Fibroblast of lung (primary cell): Measurements from ENCODE around the gene WWOX. TPM values are rescaled to one million over a fixed set of nuclear protein-coding genes. Genes with fewer than 3 reads are reported as not detected.
A peak's percentile ranks its signal among the peaks of the same experiment; 100 is the strongest.

Experiments
- DNase-seq, 2 donors: peaks; one replicate each; pipeline versions ENCODE4 v3.0.0 to v3.0.0-alpha.2; 2010; ENCODE audit warnings: low read depth in 2 of 2
- H2AFZ ChIP-seq: 2 replicates; pipeline ENCODE4 v1.5.1; 2012; ENCODE audit warnings: low read length, control low read depth, inconsistent platforms
- H3K27ac ChIP-seq: 2 replicates; pipeline ENCODE4 v1.5.1; 2011; ENCODE audit warnings: low read length, control low read depth; ENCODE audit not compliant: insufficient read depth
- H3K27me3 ChIP-seq: 2 replicates; pipeline ENCODE4 v1.5.1; 2011; ENCODE audit warnings: mild to moderate bottlenecking, low read length; ENCODE audit not compliant: control insufficient read depth, insufficient read depth
- H3K36me3 ChIP-seq: 2 replicates; pipeline ENCODE4 v1.5.1; 2011; ENCODE audit warnings: low read length; ENCODE audit not compliant: control insufficient read depth, insufficient read depth
- H3K4me1 ChIP-seq: 2 replicates; pipeline ENCODE4 v1.5.1; 2011; ENCODE audit warnings: low read length; ENCODE audit not compliant: control insufficient read depth, insufficient read depth; ENCODE audit errors: extremely low read depth
- H3K4me2 ChIP-seq: 2 replicates; pipeline ENCODE4 v1.5.1; 2011; ENCODE audit warnings: low read length, control low read depth; ENCODE audit not compliant: insufficient read depth; ENCODE audit errors: extremely low read depth
- H3K4me3 ChIP-seq, 4 experiments: fragments of 200-600 bp in 1 of 4; sonication (generic) in 1 of 4; replicated peaks in 1 of 4; 2 replicates each; pipeline ENCODE4 v1.5.1; 2011 to 2016; ENCODE audit warnings: low read length in 4 of 4, low read depth in 3 of 4, mild to moderate bottlenecking in 3 of 4, control low read depth in 2 of 4, inconsistent platforms in 1 of 4, mixed read lengths in 1 of 4; ENCODE audit not compliant: insufficient read depth in 1 of 4; ENCODE audit errors: control extremely low read depth in 1 of 4
- H3K79me2 ChIP-seq: 2 replicates; pipeline ENCODE4 v1.5.1; 2012; ENCODE audit warnings: mild to moderate bottlenecking, low read length, inconsistent platforms; ENCODE audit not compliant: control insufficient read depth, insufficient read depth
- H3K9ac ChIP-seq: 2 replicates; pipeline ENCODE4 v1.5.1; 2011; ENCODE audit warnings: mild to moderate bottlenecking, low read length, control low read depth; ENCODE audit not compliant: insufficient read depth
- H3K9me3 ChIP-seq: 2 replicates; pipeline ENCODE4 v1.5.1; 2012; ENCODE audit warnings: low read depth, low read length; ENCODE audit not compliant: control insufficient read depth, insufficient read depth
- H4K20me1 ChIP-seq: 2 replicates; pipeline ENCODE4 v1.5.1; 2011; ENCODE audit warnings: low read length; ENCODE audit not compliant: control insufficient read depth, insufficient read depth; ENCODE audit errors: extremely low read depth
- CTCF ChIP-seq, 2 donors: IDR thresholded peaks in 1 of 2; conservative IDR thresholded peaks in 1 of 2; 1 replicate in 1 of 2; 2 replicates in 1 of 2; pipeline ENCODE4 v1.5.1; 2011 to 2012; ENCODE audit warnings: low read length in 2 of 2, control low read depth in 1 of 2, inconsistent platforms in 1 of 2, low read depth in 1 of 2, mild to moderate bottlenecking in 1 of 2
- EZH2 ChIP-seq: IDR thresholded peaks from 2 replicates; pipeline ENCODE4 v1.5.1; 2012; ENCODE audit warnings: low read length, control low read depth, mild to moderate bottlenecking; ENCODE audit errors: missing control alignments
- polyA plus RNA-seq, 2 donors: library from polyadenylated mRNA; depleted of rRNA in 1 of 2; stranded (reverse) in 1 of 2; unstranded in 1 of 2; fragments of >200 nt; gene quantifications; 2 replicates each; pipeline ENCODE4 v1.2.1, GENCODE V29; 2011 to 2012; ENCODE audit warnings: missing spikeins in 1 of 2
- total RNA-seq: library from RNA; depleted of rRNA; stranded (reverse); fragments of >200 nt; gene quantifications from 2 replicates; pipeline ENCODE4 v1.2.1, GENCODE V29; 2014

WWOX gene
- total and polyA plus RNA-seq, 2 donors (not counting 1 experiment from before 2014, with no cell fraction given), result 5.6 to 16.3 TPM

GRCh38 chr16:78770353-78771091 is 671.1 kb downstream of the WWOX start:
- Histone ChIP-seq H3K79me2 (no peaks in the 10 kb centered on the region), H3K9me3 (no peaks in the 10 kb centered on the region), H3K4me2 (no peak overlapping the region), H3K4me1 (no peaks in the 10 kb centered on the region), H2AFZ (no peak overlapping the region), H3K9ac (no peak overlapping the region), H3K4me3 (no peak overlapping the region), H4K20me1 (no peaks in the 10 kb centered on the region), H3K36me3 (no peaks in the 10 kb centered on the region), H3K27me3 (no peaks in the 10 kb centered on the region), H3K27ac (no peak overlapping the region)
- DNase-seq, result peak; percentile 1 to 29
- TF ChIP-seq EZH2 (no peak), CTCF (conservative IDR thresholded peaks at IDR 0.05 in 1 of 2, IDR thresholded peaks at IDR 0.05 in 1 of 2; ENCODE audit: low read depth in 1 of 2, low read length in 2 of 2) (peak; percentile 25 to 55)

GRCh38 chr16:78773291-78773702 is 673.8 kb downstream of the WWOX start:
- TF ChIP-seq EZH2 (no peak), CTCF (conservative IDR thresholded peaks at IDR 0.05 in 1 of 2, IDR thresholded peaks at IDR 0.05 in 1 of 2; ENCODE audit: low read depth in 1 of 2, low read length in 2 of 2) (no peak)

GRCh38 chr16:78773706-78774105 is 674.3 kb downstream of the WWOX start:
- H2AFZ ChIP-seq, result no peak overlapping the region
- H3K4me1 ChIP-seq, result no peaks in the 10 kb centered on the region
- TF ChIP-seq CTCF (conservative IDR thresholded peaks at IDR 0.05 in 1 of 2, IDR thresholded peaks at IDR 0.05 in 1 of 2; ENCODE audit: low read depth in 1 of 2, low read length in 2 of 2) (no peak), EZH2 (no peak)
- no peak overlapping the region for H3K27ac ChIP-seq
- H3K4me3 ChIP-seq, result no peak overlapping the region
- no peaks in the 10 kb centered on the region for H3K9me3 ChIP-seq
- H4K20me1 ChIP-seq, result no peaks in the 10 kb centered on the region
- H3K79me2 ChIP-seq, result no peaks in the 10 kb centered on the region
- no peaks in the 10 kb centered on the region for H3K27me3 ChIP-seq
- H3K9ac ChIP-seq, result no peak overlapping the region
- DNase-seq, result no peak
- no peak overlapping the region for H3K4me2 ChIP-seq
- H3K36me3 ChIP-seq, result no peaks in the 10 kb centered on the region

More at GRCh38 chr16:78773291-78773702, 673.8 kb downstream of the WWOX start:
- Histone ChIP-seq H3K9me3 (no peaks in the 10 kb centered on the region), H4K20me1 (no peaks in the 10 kb centered on the region), H3K27me3 (no peaks in the 10 kb centered on the region), H3K4me3 (no peak overlapping the region), H3K27ac (no peak overlapping the region), H3K9ac (no peak overlapping the region), H3K79me2 (no peaks in the 10 kb centered on the region), H3K36me3 (no peaks in the 10 kb centered on the region), H3K4me1 (no peaks in the 10 kb centered on the region), H3K4me2 (no peak overlapping the region), H2AFZ (no peak overlapping the region)
- no peak for DNase-seq
